KMS-11 (cell line): ENCODE results near the gene TSEN54.

Source experiments
- H2AFZ ChIP-seq: fragments of 200-600 bp; sonication (generic); 2 replicates; pipeline ENCODE4 v1.6.1; 2016; ENCODE audit warnings: antibody characterized with exemption, mixed run types, low read depth
- H3K27ac ChIP-seq: fragments of 200-600 bp; sonication (generic); 2 replicates; pipeline ENCODE4 v1.6.1; 2016; ENCODE audit warnings: mild to moderate bottlenecking, mixed run types
- H3K27me3 ChIP-seq: fragments of 200-600 bp; sonication (generic); 2 replicates; pipeline ENCODE4 v1.6.1; 2017; ENCODE audit warnings: mild to moderate bottlenecking, low read depth, mixed run types, moderate library complexity; ENCODE audit not compliant: insufficient read depth
- H3K36me3 ChIP-seq: fragments of 200-600 bp; sonication (generic); 2 replicates; pipeline ENCODE4 v1.6.1; 2017; ENCODE audit warnings: mild to moderate bottlenecking, mixed run types; ENCODE audit not compliant: insufficient read depth
- H3K4me1 ChIP-seq: fragments of 200-600 bp; sonication (generic); 2 replicates; pipeline ENCODE4 v1.6.1; 2016; ENCODE audit warnings: mild to moderate bottlenecking, low read depth, mixed run types; ENCODE audit not compliant: poor library complexity, severe bottlenecking
- H3K4me2 ChIP-seq: fragments of 200-600 bp; sonication (generic); 2 replicates; pipeline ENCODE4 v1.7.0; 2016; ENCODE audit warnings: mild to moderate bottlenecking, mixed run types
- H3K4me3 ChIP-seq: fragments of 200-600 bp; sonication (generic); IDR thresholded peaks from 2 replicates; pipeline ENCODE4 v1.6.1; 2017; ENCODE audit warnings: low read depth, low read length, mixed read lengths; ENCODE audit not compliant: insufficient read depth
- H3K79me2 ChIP-seq: fragments of 200-600 bp; sonication (generic); 2 replicates; pipeline ENCODE4 v1.6.1; 2016; ENCODE audit warnings: low read depth, mixed run types; ENCODE audit not compliant: insufficient read depth
- H3K9ac ChIP-seq: fragments of 200-600 bp; sonication (generic); 2 replicates; pipeline ENCODE4 v1.6.1; 2016; ENCODE audit warnings: mild to moderate bottlenecking, mixed run types
- H4K20me1 ChIP-seq: fragments of 200-600 bp; sonication (generic); 2 replicates; pipeline ENCODE4 v1.6.1; 2016; ENCODE audit warnings: mild to moderate bottlenecking, mixed run types; ENCODE audit not compliant: insufficient read depth
- TF ChIP-seq, protein P1 (sequence below): fragments of 200-600 bp; sonication (generic); conservative IDR thresholded peaks from 2 replicates; pipeline ENCODE4 v1.6.1; 2017; ENCODE audit warnings: low read depth, mild to moderate bottlenecking, antibody characterized with exemption, low read length, moderate library complexity, mixed read lengths

Gene TSEN54

DNA sequence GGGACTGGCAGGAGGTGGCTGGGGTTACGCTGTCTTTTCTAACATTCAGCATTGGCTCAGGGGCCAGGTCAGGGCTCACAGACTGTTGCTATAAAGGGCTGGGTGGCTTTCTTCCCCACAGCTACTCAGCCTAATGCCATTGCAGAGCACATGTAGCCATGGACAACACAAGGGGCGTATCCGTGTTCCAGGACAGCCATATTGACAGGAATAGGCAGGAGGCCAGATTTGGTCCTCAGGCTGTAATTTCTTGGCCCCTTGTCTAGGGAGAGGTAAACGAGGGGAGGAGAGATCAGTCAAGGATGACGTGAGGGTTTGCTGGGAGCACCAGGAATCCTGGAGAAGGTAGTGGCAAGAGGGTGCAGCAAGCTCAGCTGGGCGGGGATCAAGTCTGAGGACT, 50.1 kb downstream of the TSEN54 start:
- Histone ChIP-seq H3K79me2 (no peaks in the 10 kb centered on the region), H3K27me3 (no peaks in the 10 kb centered on the region), H4K20me1 (no peaks in the 10 kb centered on the region), H3K4me3 (no peak overlapping the region), H2AFZ (no peak overlapping the region), H3K4me2 (no peak overlapping the region), H3K27ac (no peak overlapping the region), H3K4me1 (peaks cover 5% of the 10 kb centered on the region), H3K36me3 (no peaks in the 10 kb centered on the region), H3K9ac (no peak overlapping the region)
- TF ChIP-seq, protein P1, sequence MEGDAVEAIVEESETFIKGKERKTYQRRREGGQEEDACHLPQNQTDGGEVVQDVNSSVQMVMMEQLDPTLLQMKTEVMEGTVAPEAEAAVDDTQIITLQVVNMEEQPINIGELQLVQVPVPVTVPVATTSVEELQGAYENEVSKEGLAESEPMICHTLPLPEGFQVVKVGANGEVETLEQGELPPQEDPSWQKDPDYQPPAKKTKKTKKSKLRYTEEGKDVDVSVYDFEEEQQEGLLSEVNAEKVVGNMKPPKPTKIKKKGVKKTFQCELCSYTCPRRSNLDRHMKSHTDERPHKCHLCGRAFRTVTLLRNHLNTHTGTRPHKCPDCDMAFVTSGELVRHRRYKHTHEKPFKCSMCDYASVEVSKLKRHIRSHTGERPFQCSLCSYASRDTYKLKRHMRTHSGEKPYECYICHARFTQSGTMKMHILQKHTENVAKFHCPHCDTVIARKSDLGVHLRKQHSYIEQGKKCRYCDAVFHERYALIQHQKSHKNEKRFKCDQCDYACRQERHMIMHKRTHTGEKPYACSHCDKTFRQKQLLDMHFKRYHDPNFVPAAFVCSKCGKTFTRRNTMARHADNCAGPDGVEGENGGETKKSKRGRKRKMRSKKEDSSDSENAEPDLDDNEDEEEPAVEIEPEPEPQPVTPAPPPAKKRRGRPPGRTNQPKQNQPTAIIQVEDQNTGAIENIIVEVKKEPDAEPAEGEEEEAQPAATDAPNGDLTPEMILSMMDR = no peak

DNA sequence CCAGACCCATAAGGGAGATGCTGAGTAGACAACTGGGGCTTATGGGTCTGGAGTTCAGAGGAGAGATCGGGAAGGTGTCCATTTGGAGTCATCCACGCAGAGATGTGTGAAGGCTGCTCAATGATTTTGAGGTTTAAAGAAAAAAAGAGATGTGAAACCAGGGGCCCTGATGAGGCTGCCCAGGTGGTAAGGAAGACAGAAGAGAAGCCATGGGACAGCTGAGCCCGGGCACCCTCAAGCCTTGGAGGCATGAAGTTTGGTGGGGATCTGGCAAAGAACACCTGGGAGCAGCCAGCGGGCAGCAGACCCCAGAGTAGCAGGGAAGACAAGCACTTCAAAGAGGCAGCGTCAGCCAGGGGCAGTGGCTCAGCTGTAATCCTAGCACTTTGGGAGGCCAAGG, 50.5 kb downstream of the TSEN54 start:
- H3K4me3 ChIP-seq = no peak overlapping the region
- no peaks in the 10 kb centered on the region for H3K79me2 ChIP-seq
- H2AFZ ChIP-seq = no peak overlapping the region
- no peaks in the 10 kb centered on the region for H3K27me3 ChIP-seq
- TF ChIP-seq, protein P1 = no peak
- H3K36me3 ChIP-seq = no peaks in the 10 kb centered on the region
- no peak overlapping the region for H3K4me2 ChIP-seq
- H4K20me1 ChIP-seq = no peaks in the 10 kb centered on the region
- no peak overlapping the region for H3K27ac ChIP-seq
- no peak overlapping the region for H3K9ac ChIP-seq
- H3K4me1 ChIP-seq = peaks cover 5% of the 10 kb centered on the region

DNA sequence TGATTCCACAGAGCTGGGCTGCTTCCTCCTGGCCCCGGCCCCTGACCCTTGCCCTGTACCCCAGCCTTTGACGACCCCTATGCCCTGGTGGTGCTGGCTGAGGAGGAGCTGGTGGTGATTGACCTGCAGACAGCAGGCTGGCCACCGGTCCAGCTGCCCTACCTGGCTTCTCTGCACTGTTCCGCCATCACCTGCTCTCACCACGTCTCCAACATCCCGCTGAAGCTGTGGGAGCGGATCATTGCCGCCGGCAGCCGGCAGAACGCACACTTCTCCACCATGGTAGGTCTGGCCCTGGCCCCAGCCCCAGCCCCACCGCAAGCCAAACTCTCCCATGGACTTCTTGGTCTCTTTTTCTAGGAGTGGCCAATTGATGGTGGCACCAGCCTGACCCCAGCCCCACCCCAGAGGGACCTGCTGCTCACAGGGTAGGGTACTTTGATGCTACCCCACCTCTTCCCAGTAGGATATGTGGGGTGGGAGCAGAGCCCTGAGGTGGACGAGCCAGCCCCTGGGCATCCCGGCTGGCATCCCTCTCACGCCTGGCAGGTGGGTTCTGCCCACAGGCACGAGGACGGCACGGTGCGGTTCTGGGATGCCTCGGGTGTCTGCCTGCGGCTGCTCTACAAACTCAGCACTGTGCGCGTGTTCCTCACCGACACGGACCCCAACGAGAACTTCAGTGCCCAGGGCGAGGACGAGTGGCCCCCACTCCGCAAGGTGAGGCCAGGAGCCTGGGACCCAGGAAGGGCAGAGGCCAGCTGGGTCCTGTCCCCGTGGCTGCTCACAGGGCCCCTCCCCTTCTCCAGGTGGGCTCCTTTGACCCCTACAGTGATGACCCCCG, 52.3 kb downstream of the TSEN54 start:
- TF ChIP-seq, protein P1 = no peak
- Histone ChIP-seq H3K4me3 (no peak overlapping the region), H3K27ac (no peak overlapping the region), H4K20me1 (no peaks in the 10 kb centered on the region), H3K4me1 (peaks cover 5% of the 10 kb centered on the region), H3K4me2 (no peak overlapping the region), H2AFZ (no peak overlapping the region), H3K27me3 (no peaks in the 10 kb centered on the region), H3K36me3 (no peaks in the 10 kb centered on the region), H3K9ac (no peak overlapping the region), H3K79me2 (no peaks in the 10 kb centered on the region)

DNA sequence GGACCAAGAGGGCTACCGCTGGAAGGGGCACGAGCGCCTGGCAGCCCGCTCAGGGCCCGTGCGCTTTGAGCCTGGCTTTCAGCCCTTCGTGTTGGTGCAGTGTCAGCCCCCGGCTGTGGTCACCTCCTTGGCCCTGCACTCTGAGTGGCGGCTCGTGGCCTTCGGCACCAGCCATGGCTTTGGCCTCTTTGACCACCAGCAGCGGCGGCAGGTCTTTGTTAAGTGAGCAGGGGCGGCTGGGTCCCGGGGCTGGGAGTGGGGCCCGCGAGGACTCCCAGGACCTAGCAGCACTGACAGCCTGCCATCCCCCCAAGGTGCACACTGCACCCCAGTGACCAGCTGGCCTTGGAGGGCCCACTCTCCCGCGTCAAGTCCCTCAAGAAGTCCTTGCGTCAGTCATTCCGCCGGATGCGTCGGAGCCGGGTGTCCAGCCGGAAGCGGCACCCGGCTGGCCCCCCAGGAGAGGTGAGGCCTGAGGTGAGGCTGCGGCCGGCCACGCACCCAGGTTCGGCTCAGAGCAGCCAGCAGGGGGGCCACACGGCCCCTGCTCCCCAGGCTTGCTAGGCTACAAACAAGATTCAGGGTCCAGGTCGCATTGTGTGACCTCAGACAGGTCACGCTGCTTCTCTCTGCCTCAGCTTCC, 53.8 kb downstream of the TSEN54 start:
- no peak overlapping the region for H3K4me2 ChIP-seq

More for the DNA sequence above, 53.8 kb downstream of the TSEN54 start:
- no peak overlapping the region for H3K9ac ChIP-seq
- H4K20me1 ChIP-seq = no peaks in the 10 kb centered on the region
- H3K4me3 ChIP-seq = no peak overlapping the region
- H3K36me3 ChIP-seq = no peaks in the 10 kb centered on the region
- H3K4me1 ChIP-seq = peaks cover 5% of the 10 kb centered on the region
- no peak overlapping the region for H2AFZ ChIP-seq
- no peak overlapping the region for H3K27ac ChIP-seq
- no peaks in the 10 kb centered on the region for H3K79me2 ChIP-seq
- TF ChIP-seq, protein P1 = no peak
- peaks cover 2% of the 10 kb centered on the region; the same call in 1 of the 2 replicates for H3K27me3 ChIP-seq
